ENCODE results near the gene TRIM63. TPM values are rescaled to one million over a fixed set of nuclear protein-coding genes. Genes with fewer than 3 reads are reported as not detected.
A peak's percentile ranks its signal among the peaks of the same experiment; 100 is the strongest.

Gene TRIM63
- total and polyA plus RNA-seq, 9 of the 15 experiments (the other 6 are each of a cell fraction or from before 2014, with no cell fraction given): 0.08 to 0.57 (median 0.36) TPM

GRCh38 chr1:26034504-26035202 is 32.8 kb downstream of the TRIM63 start (continued):
- TF ChIP-seq TEAD4 (IDR thresholded peaks at IDR 0.05; ENCODE audit: low read length) (no peak), TEAD4 (CRISPR knock-in tag; IDR thresholded peaks at IDR 0.05; ENCODE audit: borderline replicate concordance) (no peak; the same call in 1 of the 2 replicates), THAP12 (CRISPR knock-in tag; IDR thresholded peaks at IDR 0.05) (0 out of 2 replicates have a peak, but pooled peaks have one; percentile 1), TCF15 (CRISPR knock-in tag; IDR thresholded peaks at IDR 0.05) (no peak), OTX1 (CRISPR knock-in tag; IDR thresholded peaks at IDR 0.05) (0 out of 2 replicates have a peak, but pooled peaks have one; percentile 34), ZNF644 (tag; IDR thresholded peaks at IDR 0.05; ENCODE audit: low read depth) (no peak), MNT (conservative IDR thresholded peaks at IDR 0.05) (no peak), DLX4 (CRISPR knock-in tag; IDR thresholded peaks at IDR 0.05) (no peak), CAMTA2 (CRISPR knock-in tag; conservative IDR thresholded peaks at IDR 0.05) (no peak), ADNP (tag; IDR thresholded peaks at IDR 0.05) (no peak), ERF (CRISPR knock-in tag; IDR thresholded peaks at IDR 0.05) (no peak), FOS (IDR thresholded peaks at IDR 0.05; ENCODE audit: extremely low read depth, insufficient read length) (no peak), RFX5 (IDR thresholded peaks at IDR 0.05; ENCODE audit: low read depth, low read length) (no peak), HMG20B (CRISPR knock-in tag; IDR thresholded peaks at IDR 0.05) (no peak), RB1 (IDR thresholded peaks at IDR 0.05; ENCODE audit: low read depth) (no peak), BDP1 (IDR thresholded peaks at IDR 0.05; ENCODE audit: insufficient read depth, insufficient read length) (no peak), ZNF408 (CRISPR knock-in tag; IDR thresholded peaks at IDR 0.05; ENCODE audit: low read depth) (no peak), RFX1 (IDR thresholded peaks at IDR 0.05) (no peak), ZNF592 (IDR thresholded peaks at IDR 0.05) (no peak)
